Lower lobe of right lung (tissue), 2 donors: Measurements from ENCODE around the gene MRPL14. TPM values are rescaled to one million over a fixed set of nuclear protein-coding genes. Genes with fewer than 3 reads are reported as not detected.
A peak's percentile ranks its signal among the peaks of the same experiment; 100 is the strongest.

Experiments used
- ATAC-seq, 2 donors: fragments of 200-7000 bp; cut with Tn5 transposase; one replicate each; pipeline ENCODE4 v1.9.1; 2020 to 2022; ENCODE audit warnings: mild to moderate bottlenecking in 2 of 2, moderate library complexity in 2 of 2
- DNase-seq: peaks from one replicate; pipeline ENCODE4 v3.0.0-alpha.2; 2020
- H3K27ac ChIP-seq: fragments of 200-600 bp; one replicate; pipeline ENCODE4 v1.8.0; 2022
- H3K27me3 ChIP-seq: fragments of 200-600 bp; one replicate; pipeline ENCODE4 v1.8.0; 2022; ENCODE audit warnings: low read depth
- H3K36me3 ChIP-seq: fragments of 200-600 bp; one replicate; pipeline ENCODE4 v1.8.0; 2022; ENCODE audit warnings: mild to moderate bottlenecking
- H3K4me1 ChIP-seq: fragments of 200-600 bp; one replicate; pipeline ENCODE4 v1.8.0; 2022
- H3K4me3 ChIP-seq: fragments of 200-600 bp; one replicate; pipeline ENCODE4 v1.8.0; 2022; ENCODE audit warnings: mild to moderate bottlenecking
- H3K9me3 ChIP-seq: fragments of 200-600 bp; one replicate; pipeline ENCODE4 v1.8.0; 2022
- CTCF ChIP-seq: fragments of 200-600 bp; IDR thresholded peaks from one replicate; pipeline ENCODE4 v1.8.0; 2022; ENCODE audit warnings: antibody characterized with exemption, mild to moderate bottlenecking
- intact Hi-C: fragments of 100-400 bp; cut with DNase I; formaldehyde crosslinking; loops from one replicate; pipeline ENCODE4 v1.11.0; 2022
- total RNA-seq: library from RNA; stranded (reverse); fragmentation: NEBNext Ultra II Directional; extraction: Animal tissue kit (Norgen Biotek cat#: 25700); gene quantifications from one replicate; pipeline ENCODE4 v1.2.1, GENCODE V29; 2021
- donor health status: DM: no; HTN: yes; CAD: no; lungs with severe emphysema.

MRPL14 gene
- total RNA-seq, 1 donor from 2014 or later: 83.9 TPM

DNA sequence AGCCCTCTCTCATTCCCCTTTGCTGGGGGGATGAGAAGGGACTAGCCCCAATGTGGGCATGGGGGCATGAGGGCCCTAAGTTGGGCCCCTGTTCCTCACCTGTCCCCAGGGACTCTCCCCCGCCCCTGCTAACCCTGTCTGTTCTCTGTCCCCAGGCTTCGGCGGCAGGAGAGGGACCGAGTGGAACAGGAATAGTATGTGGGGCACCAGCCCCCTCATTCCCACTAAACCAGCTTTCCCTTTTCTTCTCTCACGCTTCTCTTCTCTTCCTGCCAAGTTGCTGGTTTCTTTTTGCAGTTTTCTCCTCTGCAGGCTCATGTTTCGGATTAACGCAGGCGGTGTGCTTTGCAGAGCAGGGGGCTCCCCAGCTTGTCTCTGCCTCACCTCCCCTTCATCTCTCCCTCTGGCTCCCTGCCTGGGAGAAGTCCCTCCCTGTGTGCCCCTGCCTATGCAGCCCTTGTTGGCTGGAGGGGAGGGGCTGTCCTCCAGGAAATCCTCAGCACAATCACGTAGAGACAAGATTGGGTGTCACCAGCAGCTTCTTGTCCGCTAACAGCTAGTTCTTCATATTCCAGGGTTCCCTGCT, 8.0 kb upstream of the MRPL14 start:
- Histone ChIP-seq H3K9me3 (no peaks in the 10 kb centered on the region), H3K4me3 (no peak overlapping the region), H3K27ac (no peak overlapping the region), H3K36me3 (peaks cover 60% of the 10 kb centered on the region), H3K27me3 (no peaks in the 10 kb centered on the region), H3K4me1 (peaks cover 26% of the 10 kb centered on the region)
- TF ChIP-seq CTCF: no peak
- ATAC-seq (no peak), DNase-seq (no peak)
- intact Hi-C loops: no loop called here

DNA sequence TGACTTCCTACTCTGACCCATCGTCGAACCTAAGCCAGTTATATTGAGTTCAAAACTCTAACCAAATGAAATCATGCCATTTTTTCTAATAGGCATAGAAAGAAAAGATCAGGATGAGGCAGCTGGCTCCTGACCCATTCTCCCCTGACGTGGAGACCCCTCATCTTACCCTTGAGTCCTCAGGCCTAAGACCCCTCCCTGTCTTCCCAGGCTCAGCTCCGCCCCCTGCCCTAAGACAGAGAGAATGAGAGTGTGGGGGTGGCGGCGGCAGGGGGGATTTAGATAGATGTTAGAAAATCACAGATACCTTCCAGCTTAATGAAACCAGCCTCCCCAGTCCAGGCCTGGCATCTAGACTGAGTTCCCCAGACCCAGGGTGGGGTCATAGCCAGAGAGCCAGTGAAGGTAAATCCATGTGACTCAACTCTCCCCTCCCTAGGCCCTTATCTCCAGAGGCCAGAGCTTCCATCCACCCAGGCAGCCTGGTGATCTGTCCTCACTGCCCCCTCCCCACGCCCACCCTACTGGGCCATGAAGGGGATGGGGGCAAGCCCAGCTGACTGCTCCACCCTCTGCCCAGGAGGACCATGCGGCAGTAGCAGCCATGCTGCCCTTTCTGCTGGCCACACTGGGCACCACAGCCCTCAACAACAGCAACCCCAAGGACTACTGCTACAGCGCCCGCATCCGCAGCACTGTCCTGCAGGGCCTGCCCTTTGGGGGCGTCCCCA, 6.9 kb upstream of the MRPL14 start:
- ATAC-seq: peak in 1 of 2 donors; percentile 8
- intact Hi-C loops: no loop called here
- Histone ChIP-seq H3K9me3 (no peaks in the 10 kb centered on the region), H3K27me3 (no peaks in the 10 kb centered on the region), H3K4me3 (no peak overlapping the region), H3K27ac (peak overlapping the region; percentile 26), H3K4me1 (peaks cover 26% of the 10 kb centered on the region), H3K36me3 (peaks cover 49% of the 10 kb centered on the region)
- TF ChIP-seq CTCF: no peak
- DNase-seq: no peak

DNA sequence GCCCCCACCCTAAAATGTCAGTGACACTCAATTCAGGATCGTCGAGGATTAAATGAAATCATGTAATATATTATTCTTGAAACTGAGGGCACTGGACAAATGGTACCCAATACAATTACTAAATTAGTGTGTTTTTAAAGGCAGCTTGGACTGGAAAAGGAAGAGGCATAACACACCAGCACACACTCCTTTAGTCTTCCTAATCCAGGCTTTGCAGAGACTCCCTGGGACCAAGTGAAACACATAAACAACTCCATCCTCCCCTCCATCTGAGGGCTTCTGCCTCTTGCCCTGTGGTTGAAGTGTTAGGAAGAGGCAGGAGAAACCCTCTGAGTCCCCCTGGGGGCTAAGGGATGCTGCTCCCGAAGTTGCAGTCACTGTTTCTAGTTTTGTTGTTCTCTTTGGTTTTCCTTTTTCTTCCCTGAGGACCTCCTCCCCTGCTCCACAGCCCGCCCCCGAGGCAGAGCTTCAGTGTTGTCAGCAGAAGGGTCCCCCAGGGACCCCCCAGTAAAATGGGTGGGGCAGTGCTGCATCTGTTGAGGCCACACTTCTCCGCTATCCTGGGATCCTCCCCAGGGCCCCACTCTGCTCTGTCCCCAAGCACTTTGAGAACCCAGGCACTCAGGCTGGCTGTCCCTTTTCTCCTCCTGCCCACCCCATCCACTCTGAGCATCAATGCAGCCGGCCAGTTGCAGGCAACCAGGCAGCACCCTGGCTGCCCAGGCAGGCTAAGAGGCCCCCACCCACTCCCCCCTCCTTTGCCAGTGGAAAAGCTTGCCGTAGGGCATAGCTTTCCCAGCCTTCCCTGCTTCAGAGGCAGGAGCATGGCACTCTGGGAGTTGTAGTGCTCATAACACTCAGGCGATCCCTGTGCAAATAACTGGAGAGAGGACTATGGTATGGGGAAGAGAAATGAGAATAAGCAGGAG, 6.0 kb upstream of the MRPL14 start:
- Histone ChIP-seq H3K36me3 (peaks cover 40% of the 10 kb centered on the region), H3K27ac (no peak overlapping the region), H3K4me3 (no peak overlapping the region), H3K4me1 (peaks cover 35% of the 10 kb centered on the region), H3K9me3 (no peaks in the 10 kb centered on the region), H3K27me3 (no peaks in the 10 kb centered on the region)
- intact Hi-C loops: no loop called here
- peak; percentile 93 for ATAC-seq
- DNase-seq: peak; percentile 77
- TF ChIP-seq CTCF: no peak

DNA sequence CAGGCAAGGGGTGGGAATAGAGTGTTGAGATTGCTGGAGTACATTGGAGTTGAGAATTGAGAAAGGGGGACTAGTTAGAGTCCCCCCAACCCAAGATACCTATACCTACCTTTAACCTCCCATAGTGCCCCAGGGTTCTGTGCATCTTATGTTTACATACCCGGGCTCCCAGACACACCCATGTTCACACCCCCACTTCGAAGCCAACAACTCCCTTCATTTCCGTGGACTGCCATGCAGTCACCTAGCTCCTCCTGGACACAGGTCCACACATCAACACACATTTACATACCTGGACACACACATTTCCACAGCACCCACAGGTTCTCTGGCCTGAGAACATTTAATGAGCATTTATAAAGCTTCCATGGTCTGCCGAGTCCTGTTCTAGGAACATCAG, 5.2 kb upstream of the MRPL14 start:
- no peak for TF ChIP-seq CTCF
- no peak overlapping the region for H3K27ac ChIP-seq
- H3K4me3 ChIP-seq: no peak overlapping the region
- H3K27me3 ChIP-seq: no peaks in the 10 kb centered on the region
- H3K4me1 ChIP-seq: peaks cover 36% of the 10 kb centered on the region
- peaks cover 34% of the 10 kb centered on the region for H3K36me3 ChIP-seq
- DNase-seq: no peak
- H3K9me3 ChIP-seq: no peaks in the 10 kb centered on the region
- intact Hi-C loops: no loop called here
- no peak for ATAC-seq

DNA sequence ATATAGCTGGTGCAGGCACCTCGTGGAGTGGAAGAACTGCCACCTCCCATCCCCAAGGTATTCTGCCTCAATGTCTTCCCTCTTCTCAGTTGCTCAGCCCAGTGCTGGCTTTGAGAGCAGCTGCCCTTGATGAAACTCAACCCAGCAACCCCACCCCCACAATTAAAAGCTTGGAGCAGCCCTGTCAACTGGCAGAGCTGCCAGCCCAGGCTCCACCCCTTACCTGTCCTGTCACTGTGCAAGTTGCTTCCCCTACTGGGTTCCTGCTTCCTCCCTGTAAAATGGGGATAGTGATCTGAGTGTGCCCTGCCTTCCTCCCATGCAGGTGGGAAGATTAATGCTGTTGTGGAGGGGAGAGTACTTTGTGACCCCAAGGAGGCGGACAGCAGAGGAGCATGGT, 4.6 kb upstream of the MRPL14 start:
- H3K4me1 ChIP-seq: peaks cover 36% of the 10 kb centered on the region
- TF ChIP-seq CTCF: no peak
- ATAC-seq (no peak), DNase-seq (no peak)
- H3K27ac ChIP-seq: no peak overlapping the region
- no peaks in the 10 kb centered on the region for H3K9me3 ChIP-seq
- no peaks in the 10 kb centered on the region for H3K27me3 ChIP-seq
- no peak overlapping the region for H3K4me3 ChIP-seq
- peaks cover 28% of the 10 kb centered on the region for H3K36me3 ChIP-seq
- intact Hi-C loops: no loop called here
